NCI-H526 (cell line): ENCODE measurements around the gene ITSN2.

ENCODE experiments used
- DNase-seq, 2 experiments: peaks; one replicate each; lab custom pipeline; 2025; lab: John Stamatoyannopoulos, UW

ITSN2 gene

DNA sequence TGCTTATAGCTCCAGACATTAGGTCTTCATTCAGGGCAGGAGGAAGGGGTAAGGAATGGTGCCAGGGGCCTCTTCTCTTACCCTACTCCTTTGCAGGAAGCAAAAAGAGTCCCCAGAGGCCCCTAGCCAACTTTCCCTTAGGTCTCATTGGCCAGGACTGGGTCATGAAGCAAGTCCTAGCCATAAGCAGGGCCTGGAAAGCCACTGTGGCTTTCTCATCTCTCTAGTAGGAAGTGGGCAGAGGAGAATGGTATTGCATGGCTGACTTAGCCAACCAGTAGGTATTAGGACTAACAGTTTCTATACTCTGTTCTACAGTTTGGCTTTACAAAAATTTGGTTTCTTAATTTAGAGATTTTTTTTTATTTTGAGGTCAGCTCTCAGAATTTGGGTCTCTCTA is 180.7 kb downstream of the ITSN2 start:
- DNase-seq, result no peak

DNA sequence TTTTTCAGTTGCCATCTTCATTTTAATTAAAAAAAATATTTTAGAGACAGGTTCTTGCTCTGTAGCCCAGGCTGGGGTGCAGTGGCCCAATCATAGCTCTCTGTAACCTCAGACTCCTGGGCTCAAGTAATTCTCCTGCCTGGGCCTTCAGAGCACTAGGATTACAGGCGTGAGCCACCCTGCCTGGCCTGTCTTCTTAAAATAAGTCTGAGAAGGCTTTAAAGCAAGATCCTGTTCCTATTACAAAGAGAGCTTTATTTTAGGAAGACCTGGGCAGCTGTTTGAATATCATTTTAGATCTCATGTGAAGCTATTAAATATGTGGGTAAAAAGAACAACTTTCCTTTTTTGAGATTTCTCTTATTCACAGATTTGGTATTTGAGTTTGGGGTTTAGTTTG is 184.0 kb downstream of the ITSN2 start:
- no peak for DNase-seq

DNA sequence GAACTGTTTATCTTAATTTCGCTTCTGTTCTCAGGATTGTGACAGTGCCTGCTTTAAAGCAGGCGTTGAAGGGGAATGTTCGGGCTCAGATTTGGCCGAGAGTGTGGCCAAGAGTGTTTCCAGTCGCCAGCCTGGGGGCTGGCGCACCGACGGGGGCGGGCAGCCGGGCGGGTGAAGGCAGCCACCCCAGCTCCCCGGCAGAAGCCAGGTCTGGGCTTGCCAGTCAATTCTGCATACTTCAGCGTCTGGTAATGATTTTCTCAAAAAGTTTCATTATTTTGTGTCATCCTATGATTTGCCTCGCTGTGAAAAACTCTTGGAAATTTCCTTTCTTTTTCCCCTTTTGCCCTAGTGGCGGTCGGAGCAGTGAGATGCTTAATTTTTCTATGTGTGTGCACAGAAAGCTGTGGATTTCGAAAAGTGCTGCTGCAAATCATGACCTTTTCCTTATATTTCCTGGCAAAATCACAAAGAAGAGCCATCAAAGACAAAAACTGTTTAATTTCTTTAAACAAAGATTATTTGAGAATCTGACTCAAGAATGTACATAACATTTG is 184.6 kb downstream of the ITSN2 start:
- no peak for DNase-seq

DNA sequence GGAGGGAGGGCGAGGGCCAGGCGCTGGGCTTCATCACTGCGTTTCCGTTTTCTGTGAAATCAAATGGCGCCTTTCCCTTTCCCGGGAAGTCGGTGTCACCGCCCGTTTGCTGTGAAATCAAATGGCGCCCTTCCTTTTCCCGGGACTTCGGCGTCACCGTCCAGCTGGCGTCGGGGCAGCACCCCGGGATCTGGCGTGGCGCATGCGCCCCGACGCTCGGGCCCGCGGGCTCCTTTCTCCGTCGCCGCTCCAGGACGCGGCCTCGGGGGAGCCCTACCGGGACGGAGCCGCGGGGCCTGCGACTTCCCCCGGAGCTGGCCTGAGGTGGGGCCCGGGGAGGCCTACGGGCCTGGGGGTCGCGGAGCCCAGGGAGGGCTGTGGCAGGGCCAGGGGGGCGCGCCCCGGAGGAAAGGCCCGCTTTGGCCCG is 185.5 kb downstream of the ITSN2 start, which contains the start of gene FAM228A:
Gene FAM228A, plus strand, starts transcription at position 203 of the 427 bp plus-strand sequence. CDS start 428 bp downstream, outside the sequence.
- no peak for DNase-seq

DNA sequence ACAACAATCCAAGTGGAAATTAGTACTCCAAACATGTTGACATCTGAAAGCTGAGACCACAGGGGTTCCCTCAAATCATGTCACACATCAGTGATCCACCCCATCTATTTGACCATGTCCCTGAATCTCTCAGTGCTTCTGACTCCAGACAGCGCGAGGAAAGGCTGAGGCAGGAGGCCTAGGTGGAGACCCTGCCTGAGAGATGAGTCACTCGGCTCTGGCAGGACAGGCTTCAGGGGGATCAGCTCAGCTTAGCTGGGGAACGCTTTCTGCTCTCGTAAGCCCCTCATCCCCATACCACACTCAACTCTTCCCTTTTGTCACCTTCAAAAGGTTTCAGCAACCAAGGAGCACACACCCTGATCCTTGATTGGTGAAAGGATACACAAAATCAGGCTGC is 191.3 kb downstream of the ITSN2 start:
- DNase-seq, result no peak

DNA sequence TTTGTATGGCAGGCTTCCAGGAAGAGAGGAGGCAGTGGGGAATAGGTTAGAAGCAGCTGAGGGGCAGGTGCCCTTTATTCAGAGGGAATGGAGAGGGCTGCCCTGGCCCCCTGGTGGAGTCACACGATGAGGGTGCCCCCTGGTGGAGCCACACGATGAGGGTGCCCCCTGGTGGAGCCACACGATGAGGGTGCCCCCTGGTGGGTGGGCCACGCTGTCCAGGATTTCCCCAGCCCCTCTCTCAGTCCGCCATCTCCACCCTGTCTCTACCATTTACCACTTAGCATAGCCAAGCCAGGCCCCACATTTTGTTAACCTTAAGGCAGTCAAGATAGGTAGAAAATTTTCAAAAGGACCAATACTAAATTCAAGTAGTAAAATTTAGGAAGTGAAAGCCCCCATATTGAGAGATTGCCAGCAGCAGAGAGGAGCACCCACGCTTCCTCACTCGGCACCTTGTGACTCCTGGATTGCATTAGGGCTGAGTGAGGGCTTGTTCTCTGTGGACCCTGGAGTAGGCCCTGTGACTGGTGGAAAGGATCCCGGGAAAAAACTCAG is 195.8 kb downstream of the ITSN2 start:
- DNase-seq, result peak in 1 of 2 experiments; percentile 47

DNA sequence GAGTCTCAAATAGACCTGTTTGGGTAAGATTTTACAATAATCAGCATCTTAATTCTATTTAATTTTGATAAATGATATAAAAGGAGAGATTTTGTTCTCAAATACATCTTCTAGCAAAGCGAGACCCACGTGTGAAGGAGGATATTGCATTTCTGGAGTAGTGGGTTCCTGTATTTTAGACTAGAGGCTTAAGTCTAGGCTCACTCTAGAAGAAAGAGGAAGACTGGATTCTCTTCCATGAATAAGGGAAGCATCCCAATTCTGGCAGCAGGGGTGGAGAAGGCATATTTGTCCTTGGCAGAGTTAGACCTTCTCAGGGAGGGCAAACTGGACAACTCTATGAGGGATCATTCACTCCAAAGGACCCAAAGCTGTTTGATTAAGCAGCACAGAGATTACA is 196.7 kb downstream of the ITSN2 start:
- DNase-seq, result no peak

DNA sequence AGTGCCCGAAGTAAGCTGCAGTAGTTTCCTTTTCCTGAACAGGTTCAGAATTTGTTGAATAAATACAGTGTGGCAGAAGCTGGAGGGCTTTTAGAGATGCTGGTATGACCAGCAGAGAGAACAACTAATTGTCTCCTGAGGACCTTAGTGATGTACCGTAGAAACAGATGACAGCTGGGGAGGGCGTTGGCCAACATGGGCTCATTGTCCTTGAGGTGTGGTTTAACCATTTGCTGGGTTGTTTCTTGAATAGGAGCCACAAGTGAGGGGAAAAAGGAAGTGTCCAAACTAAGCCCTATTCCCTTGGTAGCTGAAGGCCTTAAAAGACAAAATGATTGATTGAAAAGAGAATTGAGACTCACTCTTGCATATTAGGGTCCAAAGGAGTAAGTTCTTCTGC is 197.2 kb downstream of the ITSN2 start:
- DNase-seq, result no peak

DNA sequence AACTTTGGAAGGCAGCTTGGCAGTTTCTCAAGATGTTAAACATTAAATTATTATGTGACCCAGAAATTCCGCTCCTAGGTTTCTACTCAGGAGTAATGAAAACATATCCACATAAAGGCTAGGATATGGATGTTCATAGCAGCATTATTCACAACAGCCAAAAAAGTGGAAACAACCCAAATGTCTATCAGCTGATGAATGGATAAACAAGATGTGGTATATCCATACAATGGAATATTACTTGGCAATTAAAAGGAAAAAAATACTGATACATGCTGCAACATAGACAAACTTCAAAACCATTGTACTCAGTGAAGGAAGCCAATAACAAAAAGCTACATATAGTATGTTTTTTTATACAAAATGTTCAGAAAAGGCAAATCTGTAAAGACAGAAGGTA is 197.8 kb downstream of the ITSN2 start:
- DNase-seq, result no peak

DNA sequence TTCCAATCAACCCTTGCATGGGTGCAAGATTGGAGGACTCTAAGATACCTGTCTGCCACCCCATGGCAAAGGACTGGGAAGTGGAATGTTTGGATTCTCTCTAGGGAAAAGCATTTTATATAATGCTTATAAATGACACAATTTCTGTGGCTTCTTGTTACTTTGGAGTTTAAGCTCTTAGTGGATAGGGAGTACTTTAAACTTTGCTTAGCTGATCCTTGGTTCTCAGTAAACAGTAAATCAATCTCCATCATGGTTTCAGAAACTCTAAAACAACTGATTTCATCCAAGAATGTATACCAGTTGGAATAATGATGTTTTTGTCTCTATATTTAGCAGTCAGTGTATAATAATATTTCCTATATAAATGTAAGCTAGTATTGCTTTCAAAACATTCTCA is 199.6 kb downstream of the ITSN2 start:
- no peak for DNase-seq

DNA sequence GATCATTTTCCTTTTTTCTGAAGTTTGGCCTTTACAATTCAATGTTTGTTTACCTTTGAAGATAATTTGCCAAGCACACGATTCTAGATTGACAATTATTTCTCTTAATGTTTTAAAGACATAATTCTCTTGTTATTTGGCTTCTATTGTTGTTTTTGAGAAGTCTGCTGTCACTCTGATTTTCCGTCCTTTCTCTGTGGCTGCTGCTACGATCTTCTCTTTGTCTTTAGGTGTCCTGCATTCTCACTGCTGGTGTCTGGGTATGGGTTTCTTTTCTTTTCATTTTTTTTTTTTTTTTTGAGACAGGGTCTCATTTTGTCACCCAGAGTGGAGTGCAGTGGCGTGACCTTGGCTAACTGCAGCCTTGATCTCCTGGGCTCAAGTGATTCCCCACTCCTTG is 200.6 kb downstream of the ITSN2 start:
- no peak for DNase-seq

DNA sequence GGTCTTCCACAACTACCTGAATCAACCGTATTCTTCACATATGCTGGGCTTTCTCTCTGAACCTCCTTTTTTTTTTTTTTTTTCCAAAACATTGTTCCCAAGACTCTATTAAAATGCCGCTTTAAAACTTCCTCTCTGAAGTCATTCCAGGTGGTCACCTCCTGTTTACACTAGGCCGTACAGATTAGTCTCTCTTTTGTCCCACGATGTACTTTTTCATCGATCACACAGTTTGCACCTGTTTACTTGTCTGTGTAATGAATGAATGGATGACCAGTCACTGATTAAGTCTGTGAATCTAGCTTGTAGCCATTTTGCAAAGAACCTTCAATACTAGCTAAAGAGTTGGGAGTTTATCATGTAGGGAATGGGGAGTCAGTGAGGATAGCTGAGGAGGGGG is 202.2 kb downstream of the ITSN2 start:
- DNase-seq, result no peak

DNA sequence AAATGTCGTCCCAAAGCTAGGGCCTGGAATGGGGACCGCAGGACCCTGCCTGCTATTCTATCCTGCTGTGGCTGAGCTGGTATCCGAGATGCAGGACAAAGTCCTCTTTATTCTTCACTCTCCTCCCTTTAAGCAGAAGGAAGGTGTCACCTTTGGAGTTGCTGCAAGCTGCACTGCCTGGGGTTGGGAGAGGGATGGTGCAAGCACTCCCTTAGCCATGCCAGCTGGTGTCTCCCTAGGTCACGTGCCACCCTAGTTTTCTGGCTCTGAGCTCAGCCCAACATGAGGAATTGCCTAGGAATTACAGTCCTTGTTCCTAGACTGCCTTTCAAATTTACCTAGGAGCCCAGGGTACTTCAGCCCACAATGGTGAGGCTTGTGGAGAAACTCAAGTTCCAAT is 206.9 kb downstream of the ITSN2 start:
- peak in 1 of 2 experiments; percentile 4 for DNase-seq
